OCI-LY1 (cell line): ENCODE data around the gene SECTM1.

Experiments used
- EZH2 ChIP-seq: fragments of 200-600 bp; sonication (generic), shearing (Covaris generic); IDR thresholded peaks from 2 replicates; pipeline ENCODE4 v1.8.0; 2017; ENCODE audit warnings: borderline replicate concordance, mixed run types, mild to moderate bottlenecking, antibody characterized with exemption, low read length, moderate library complexity, mixed read lengths
- TF ChIP-seq, protein P1 (sequence below): fragments of 200-600 bp; sonication (generic), shearing (Covaris generic); IDR thresholded peaks from 2 replicates; pipeline ENCODE4 v1.5.1; 2017; ENCODE audit warnings: mild to moderate bottlenecking, antibody characterized with exemption, low read length, moderate library complexity, mixed read lengths

DNA sequence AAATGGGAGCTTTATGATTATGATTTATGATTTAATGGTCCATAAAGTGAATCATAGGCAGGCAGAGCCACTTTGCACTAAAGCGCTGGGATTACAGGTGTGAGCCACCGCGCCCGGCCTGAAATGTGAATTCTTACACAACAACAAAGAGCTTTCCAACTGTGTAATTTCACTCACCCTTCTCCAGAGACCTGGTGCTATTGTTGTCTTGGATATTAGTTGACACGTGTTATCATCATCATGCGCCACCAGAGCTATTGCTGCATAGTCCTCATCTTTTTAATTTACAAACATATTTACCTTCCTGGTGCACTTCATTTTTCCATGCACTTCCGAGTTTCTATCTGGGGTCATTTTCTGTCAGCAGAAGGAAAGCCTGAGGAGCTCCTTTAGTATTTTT lies 33.2 kb upstream of the SECTM1 start:
- TF ChIP-seq, protein P1, sequence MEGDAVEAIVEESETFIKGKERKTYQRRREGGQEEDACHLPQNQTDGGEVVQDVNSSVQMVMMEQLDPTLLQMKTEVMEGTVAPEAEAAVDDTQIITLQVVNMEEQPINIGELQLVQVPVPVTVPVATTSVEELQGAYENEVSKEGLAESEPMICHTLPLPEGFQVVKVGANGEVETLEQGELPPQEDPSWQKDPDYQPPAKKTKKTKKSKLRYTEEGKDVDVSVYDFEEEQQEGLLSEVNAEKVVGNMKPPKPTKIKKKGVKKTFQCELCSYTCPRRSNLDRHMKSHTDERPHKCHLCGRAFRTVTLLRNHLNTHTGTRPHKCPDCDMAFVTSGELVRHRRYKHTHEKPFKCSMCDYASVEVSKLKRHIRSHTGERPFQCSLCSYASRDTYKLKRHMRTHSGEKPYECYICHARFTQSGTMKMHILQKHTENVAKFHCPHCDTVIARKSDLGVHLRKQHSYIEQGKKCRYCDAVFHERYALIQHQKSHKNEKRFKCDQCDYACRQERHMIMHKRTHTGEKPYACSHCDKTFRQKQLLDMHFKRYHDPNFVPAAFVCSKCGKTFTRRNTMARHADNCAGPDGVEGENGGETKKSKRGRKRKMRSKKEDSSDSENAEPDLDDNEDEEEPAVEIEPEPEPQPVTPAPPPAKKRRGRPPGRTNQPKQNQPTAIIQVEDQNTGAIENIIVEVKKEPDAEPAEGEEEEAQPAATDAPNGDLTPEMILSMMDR, result no peak
- no peak for TF ChIP-seq EZH2
